ENCODE data around the gene TPRG1L. TPM values are rescaled to one million over a fixed set of nuclear protein-coding genes. Genes with fewer than 3 reads are reported as not detected.

The TPRG1L gene
- total RNA-seq, 1 donor from 2014 or later = 71.5 TPM

DNA sequence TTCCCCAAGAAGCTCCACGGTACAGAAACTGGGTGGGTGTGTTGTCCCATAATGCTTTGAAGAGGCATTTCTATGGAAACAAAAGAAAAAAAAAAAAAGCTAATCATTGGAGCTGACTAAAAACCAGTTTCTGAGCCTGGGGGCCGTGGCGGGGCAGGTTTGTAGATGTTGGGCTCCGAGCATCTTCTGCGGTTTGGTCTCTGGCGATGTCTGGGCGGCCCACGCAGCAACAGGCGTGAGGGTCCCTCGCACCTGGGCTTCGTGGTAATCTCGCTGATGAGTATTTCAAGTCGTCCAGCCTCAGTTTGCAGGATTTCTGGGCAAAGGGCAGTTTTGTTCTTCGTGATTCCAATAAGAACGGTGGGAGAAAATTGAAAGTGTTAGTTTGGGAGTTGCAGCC lies 34.3 kb downstream of the TPRG1L start:
- DNase-seq (ENCODE audit: extremely low read depth, low read depth, low spot score) = no peak

DNA sequence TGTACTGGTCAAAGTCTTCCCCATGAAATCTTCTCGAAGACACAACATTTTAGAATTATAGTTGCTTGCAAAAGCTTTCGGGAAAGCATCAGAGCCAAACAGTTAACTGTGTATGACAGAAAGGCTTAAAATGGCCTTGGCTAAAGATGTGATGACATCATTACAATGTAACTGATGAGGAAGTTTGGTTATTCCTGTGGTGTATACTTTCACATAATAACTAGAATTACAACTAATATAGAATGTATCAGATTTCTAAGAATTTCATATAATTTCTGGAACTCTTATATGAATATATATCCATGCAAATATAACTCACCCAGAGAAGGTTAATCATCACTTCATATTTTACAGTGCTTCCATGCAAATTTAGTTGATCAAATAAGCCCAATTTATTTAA lies 35.9 kb downstream of the TPRG1L start:
- DNase-seq (ENCODE audit: extremely low read depth, low read depth, low spot score) = no peak

- DNase-seq (ENCODE audit: extremely low read depth, low read depth, low spot score) = no peak
Measured at GRCh38 chr1:3661631-3662030, 36.8 kb downstream of the TPRG1L start.

- no peak for DNase-seq (ENCODE audit: extremely low read depth, low read depth, low spot score)
Measured at GRCh38 chr1:3662080-3662671, 37.4 kb downstream of the TPRG1L start.

GRCh38 chr1:3663999-3664699 lies 39.3 kb downstream of the TPRG1L start:
- no peak for DNase-seq (ENCODE audit: extremely low read depth, low read depth, low spot score)

DNA sequence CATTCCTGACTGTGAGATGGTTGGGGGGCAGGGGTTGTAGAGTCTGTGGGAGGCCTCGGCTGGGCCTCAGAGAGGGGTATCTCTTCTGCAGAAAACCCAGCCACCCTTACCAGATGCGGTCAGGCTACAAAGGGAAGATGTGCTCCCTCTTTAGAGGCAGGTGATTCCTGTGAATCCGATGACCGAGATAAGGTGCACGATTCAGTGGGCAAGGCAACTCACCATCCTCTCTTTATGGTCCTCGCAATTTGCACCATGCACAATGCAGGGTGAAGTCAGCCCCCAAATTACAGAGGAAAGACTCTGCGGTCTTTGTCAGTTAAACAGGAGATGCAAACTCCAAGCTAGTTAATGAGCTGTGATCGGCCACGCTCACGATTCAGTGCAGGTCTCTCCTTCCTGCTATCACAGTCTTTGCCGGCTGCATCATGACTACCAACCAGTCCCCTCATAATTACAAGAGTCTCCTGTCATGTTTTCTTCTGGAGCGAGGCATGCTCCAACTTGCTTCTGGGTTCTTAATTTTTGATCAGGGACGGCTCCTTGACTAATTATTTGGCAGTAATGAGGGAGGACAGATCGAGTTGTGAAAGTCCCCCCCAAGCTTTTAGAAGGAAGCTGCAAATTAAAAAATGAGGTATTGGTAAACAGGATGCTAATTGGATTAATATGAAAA lies 40.0 kb downstream of the TPRG1L start:
- DNase-seq (ENCODE audit: extremely low read depth, low read depth, low spot score) = no peak

DNA sequence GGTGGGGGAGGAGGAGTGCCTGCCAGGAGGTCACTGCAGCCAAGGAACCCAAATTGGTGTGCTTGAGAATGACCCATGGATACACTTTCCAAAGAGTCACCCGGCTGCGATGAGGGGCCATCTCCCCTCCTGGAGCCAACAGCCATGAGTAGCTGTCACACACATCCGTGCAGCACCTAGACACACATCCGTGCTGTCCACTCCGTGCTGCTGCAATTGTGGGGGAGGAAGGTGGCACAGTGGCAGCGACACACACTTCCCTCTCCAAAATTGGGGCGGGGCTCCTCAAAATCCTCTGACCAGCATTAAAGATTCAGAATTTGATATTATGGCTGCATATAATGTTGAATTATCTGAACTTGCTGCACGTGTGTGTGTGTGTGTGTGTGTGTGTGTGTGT lies 43.3 kb downstream of the TPRG1L start:
- no peak for DNase-seq (ENCODE audit: extremely low read depth, low read depth, low spot score)

GRCh38 chr1:3668585-3669300 lies 43.9 kb downstream of the TPRG1L start:
- DNase-seq (ENCODE audit: extremely low read depth, low read depth, low spot score) = no peak

- DNase-seq (ENCODE audit: extremely low read depth, low read depth, low spot score) = no peak
Measured at GRCh38 chr1:3669421-3669821, 44.6 kb downstream of the TPRG1L start.

- no peak for DNase-seq (ENCODE audit: extremely low read depth, low read depth, low spot score)
Measured at GRCh38 chr1:3669971-3670431, 45.2 kb downstream of the TPRG1L start.

DNA sequence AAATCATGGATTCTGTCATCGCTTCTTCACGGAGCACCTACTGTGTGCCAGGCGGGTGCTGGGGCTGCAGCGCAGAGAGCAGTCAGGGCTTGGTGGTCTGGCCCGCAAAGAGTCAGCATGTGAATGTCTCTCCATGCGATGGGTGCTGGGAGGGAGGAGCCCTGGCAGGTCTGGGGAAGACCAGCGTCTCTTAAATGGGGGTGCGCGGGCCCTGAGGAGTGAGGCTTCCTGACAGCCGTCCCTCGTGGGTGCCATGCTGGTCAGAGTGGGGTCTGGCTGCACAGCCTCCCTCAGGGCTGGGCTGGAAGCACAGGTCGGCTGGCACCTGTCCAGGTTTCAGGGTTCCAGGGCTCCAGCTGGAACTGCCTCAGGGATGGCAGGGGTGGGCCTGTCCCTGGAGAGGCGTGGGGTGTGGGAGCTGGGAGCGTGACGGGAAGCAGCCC lies 46.0 kb downstream of the TPRG1L start:
- DNase-seq (ENCODE audit: extremely low read depth, low read depth, low spot score) = no peak

DNA sequence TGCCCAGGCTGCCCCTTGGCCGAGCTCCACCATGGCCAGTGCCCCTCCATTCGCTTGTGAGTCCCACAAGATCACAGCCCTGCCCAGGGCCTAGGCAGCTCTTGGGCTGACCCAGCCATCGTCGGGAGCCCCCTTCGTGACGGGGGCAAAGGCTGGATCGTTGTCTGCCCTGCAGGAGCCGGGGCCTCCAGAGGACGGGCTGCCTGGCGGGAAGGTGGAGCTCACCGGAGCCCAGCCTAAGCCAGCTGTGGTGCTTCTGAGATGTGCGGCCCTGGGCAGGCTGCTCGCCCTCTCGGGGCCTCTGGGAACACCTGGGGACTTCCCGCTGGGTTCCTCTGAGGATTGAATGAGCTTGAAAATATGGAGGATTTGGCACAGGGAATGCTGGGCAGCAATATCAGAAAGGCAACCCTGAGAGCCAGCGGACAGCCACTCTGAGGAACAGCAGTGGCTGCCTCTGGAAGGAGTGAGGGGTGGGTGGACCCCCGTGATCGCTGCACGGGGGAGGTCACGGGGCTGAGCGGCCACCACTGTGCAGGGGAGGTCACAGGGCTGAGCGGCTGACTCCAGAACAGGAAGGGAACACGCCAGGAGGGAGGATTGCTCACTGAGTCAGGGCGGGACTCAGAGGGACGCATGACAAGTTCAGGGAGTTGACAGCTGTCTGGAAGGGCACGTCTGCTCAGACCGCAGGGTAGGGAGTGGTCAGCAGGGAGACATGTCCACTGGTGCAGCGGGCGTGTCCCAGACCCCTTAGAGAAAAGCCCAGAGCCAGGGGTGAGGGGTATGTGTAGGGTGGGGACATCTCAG lies 46.8 kb downstream of the TPRG1L start:
- no peak for DNase-seq (ENCODE audit: extremely low read depth, low read depth, low spot score)

GRCh38 chr1:3672231-3672970 lies 47.6 kb downstream of the TPRG1L start:
- DNase-seq (ENCODE audit: extremely low read depth, low read depth, low spot score) = no peak

DNA sequence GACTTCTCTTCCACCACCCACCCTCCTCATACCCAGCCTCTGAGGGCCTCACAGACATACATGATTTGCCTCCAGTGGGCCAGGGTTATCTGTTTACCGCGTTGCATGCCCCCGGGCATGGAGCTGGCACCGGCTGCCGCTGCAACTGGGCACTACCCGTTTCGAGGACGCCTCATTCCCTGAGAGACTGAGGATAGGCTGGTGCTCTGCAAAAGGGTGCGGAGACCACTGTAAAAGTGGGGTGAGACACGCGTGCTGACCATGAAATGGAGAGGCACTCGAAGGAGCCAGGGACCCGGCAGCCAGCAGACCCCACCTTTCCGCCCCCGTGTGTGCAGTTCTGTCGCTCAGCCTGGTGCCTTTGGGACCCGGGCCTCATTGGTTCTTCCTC lies 48.2 kb downstream of the TPRG1L start:
- DNase-seq (ENCODE audit: extremely low read depth, low read depth, low spot score) = no peak

DNA sequence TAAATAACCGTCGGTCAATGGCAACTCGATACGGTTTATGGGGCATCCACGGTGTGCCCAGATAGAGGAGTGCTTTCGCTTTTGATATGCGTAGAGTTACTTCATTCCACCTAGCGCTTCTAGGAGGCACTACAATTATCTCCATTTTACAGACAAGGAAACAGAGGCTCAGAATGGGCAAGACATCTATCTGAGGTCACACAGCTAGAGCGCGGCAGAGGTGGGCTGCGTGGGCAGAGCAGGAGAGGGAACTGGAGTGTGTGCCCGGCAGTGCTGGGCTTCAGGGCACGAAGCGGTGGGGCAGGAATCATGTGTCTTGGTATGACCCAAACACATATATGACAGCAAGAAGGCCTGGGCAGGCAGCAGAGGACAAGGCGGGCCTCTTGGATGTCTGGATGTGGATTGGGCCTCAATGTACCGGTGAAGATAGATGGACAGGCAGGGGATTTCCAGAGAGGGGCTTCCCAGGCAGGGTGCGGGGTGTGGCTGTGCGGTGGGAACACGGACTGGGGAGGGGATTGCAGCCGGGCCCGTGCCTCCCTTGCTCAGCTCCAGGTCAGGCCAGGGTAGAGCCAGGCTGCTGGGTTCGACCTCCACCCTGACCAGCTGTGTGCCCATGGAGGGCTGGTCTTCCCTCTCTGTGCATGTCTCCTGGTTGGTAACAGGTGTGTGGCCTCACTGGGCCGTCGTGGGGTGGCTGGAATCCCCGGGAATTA lies 48.7 kb downstream of the TPRG1L start:
- no peak for DNase-seq (ENCODE audit: extremely low read depth, low read depth, low spot score)

GRCh38 chr1:3674100-3675094 lies 49.6 kb downstream of the TPRG1L start:
- no peak for DNase-seq (ENCODE audit: extremely low read depth, low read depth, low spot score)

DNA sequence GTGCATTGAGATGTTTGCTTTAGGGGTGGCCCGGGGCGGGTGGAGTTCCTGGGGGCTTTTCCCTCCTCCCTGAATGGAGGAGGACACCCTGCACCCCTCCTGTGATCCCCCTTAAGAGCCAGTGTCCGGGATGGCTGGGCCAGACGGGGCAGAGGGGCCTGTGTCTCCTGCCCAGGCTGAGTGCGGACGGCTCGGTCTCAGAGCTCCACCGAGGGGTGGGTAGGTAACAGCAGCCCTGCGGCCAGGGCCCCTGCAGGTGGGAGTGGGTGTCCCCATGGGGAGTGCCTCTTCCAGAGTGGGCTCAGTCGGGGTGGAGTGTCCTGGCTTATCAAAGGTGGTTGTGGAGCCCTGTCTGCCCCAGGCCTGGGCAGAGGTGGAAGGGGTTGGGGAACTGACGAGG lies 50.6 kb downstream of the TPRG1L start:
- DNase-seq (ENCODE audit: extremely low read depth, low read depth, low spot score) = no peak
